ENCODE results near the gene MAVS. TPM values are rescaled to one million over a fixed set of nuclear protein-coding genes. Genes with fewer than 3 reads are reported as not detected.
A peak's percentile ranks its signal among the peaks of the same experiment; 100 is the strongest.

MAVS gene
- total RNA-seq, 1 experiment from 2014 or later: 38.7 TPM

DNA sequence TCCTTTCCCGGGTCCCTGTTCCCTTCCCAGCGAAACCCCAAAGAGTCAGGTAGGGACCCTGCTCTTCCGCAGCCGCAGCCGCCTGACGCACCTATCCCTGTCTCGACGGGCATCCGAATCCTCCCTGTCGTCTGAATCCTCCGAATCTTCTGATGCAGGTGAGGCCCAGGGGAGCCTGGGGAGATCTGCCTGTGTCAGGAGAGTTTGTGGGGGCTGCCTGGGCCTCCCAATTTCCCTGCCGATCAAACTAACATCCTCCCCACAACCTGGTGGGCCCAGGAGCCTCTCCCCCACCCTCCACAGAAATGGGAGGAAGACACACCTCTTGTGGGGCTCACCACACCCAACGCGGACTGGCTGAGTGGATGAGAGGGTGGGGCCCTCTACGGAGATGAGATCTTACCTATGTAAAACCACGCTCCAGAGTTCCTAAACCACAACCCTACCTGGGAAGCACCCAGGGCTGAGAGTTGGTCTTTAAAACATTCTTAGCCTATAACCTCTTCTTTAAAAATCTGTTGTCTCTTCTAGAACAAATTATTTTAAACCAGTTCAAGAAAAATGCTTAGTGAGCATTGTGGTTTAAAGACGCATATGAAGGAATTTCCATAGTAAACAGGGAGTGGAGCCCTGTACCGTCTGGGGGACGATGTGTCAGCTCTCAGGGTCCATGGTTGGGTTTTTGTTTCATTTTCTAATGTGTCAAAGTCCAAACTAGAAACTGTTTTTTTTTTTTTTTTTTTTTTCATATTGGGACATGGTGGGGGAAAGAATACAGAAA lies 48.9 kb upstream of the MAVS start:
- Histone ChIP-seq H3K9ac (ENCODE audit: low read length) (peak overlapping the region; percentile 95), H3K27me3 (ENCODE audit: low read length) (no peaks in the 10 kb centered on the region), H3K9me3 (ENCODE audit: low read length) (no peaks in the 10 kb centered on the region), H3K4me3 (ENCODE audit: low read length) (peak overlapping the region; percentile 99), H3F3A (ENCODE audit: low read length, unreplicated experiment) (no peaks in the 10 kb centered on the region), H3K4me2 (ENCODE audit: low read length) (peak overlapping the region; percentile 98), H3K79me2 (ENCODE audit: low read length) (peaks cover 53% of the 10 kb centered on the region), H3K27ac (ENCODE audit: low read length) (peak overlapping the region; percentile 64), H3K4me1 (ENCODE audit: insufficient read depth, low read length) (peaks cover 26% of the 10 kb centered on the region), H3K9me2 (replicated peaks; ENCODE audit: low read length) (no peaks in the 10 kb centered on the region), H2AFZ (ENCODE audit: low read length) (no peak overlapping the region), H3K36me3 (ENCODE audit: low read depth, low read length) (peaks cover 49% of the 10 kb centered on the region), H4K20me1 (ENCODE audit: low read length) (no peaks in the 10 kb centered on the region)
- no TSS peak for BruUV-seq (replicated peaks)
- no peak for TF ChIP-seq EZH2phosphoT487 (IDR thresholded peaks at IDR 0.05; ENCODE audit: borderline replicate concordance, low read length)
- TF ChIP-seq, protein P1, sequence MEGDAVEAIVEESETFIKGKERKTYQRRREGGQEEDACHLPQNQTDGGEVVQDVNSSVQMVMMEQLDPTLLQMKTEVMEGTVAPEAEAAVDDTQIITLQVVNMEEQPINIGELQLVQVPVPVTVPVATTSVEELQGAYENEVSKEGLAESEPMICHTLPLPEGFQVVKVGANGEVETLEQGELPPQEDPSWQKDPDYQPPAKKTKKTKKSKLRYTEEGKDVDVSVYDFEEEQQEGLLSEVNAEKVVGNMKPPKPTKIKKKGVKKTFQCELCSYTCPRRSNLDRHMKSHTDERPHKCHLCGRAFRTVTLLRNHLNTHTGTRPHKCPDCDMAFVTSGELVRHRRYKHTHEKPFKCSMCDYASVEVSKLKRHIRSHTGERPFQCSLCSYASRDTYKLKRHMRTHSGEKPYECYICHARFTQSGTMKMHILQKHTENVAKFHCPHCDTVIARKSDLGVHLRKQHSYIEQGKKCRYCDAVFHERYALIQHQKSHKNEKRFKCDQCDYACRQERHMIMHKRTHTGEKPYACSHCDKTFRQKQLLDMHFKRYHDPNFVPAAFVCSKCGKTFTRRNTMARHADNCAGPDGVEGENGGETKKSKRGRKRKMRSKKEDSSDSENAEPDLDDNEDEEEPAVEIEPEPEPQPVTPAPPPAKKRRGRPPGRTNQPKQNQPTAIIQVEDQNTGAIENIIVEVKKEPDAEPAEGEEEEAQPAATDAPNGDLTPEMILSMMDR (conservative IDR thresholded peaks at IDR 0.05; ENCODE audit: low read depth, low read length): no peak
- no peak for TF ChIP-seq EZH2 (IDR thresholded peaks at IDR 0.05; ENCODE audit: low read length, unreplicated experiment)
- intact Hi-C loops (cut with micrococcal nuclease): loop anchor here (2.0 kb wide), 1 partner anchor 23 kb away; the partner anchor contains the start of gene AP5S1
- POLR2A ChIA-PET (ENCODE audit: unreplicated experiment): no interaction called here
- CTCF ChIA-PET: interaction anchor here (0.6 kb wide), 1 partner anchor 52 kb away, joined by 5 read pairs; no protein-coding TSS in a partner anchor
- peak; percentile 20 for ATAC-seq
- DNase-seq: peak; percentile 60

- H3K9me2 ChIP-seq (replicated peaks; ENCODE audit: low read length): no peaks in the 10 kb centered on the region
- peak overlapping the region; percentile 95 for H3K9ac ChIP-seq (ENCODE audit: low read length)
- H3K79me2 ChIP-seq (ENCODE audit: low read length): peaks cover 53% of the 10 kb centered on the region
- peaks cover 55% of the 10 kb centered on the region for H3K36me3 ChIP-seq (ENCODE audit: low read depth, low read length)
- DNase-seq (no peak), ATAC-seq (no peak)
- no peaks in the 10 kb centered on the region for H3F3A ChIP-seq (ENCODE audit: low read length, unreplicated experiment)
- peak overlapping the region; percentile 64 for H3K27ac ChIP-seq (ENCODE audit: low read length)
- CTCF ChIA-PET: no interaction called here
- POLR2A ChIA-PET (ENCODE audit: unreplicated experiment): no interaction called here
- peak overlapping the region; percentile 98 for H3K4me2 ChIP-seq (ENCODE audit: low read length)
- H3K27me3 ChIP-seq (ENCODE audit: low read length): no peaks in the 10 kb centered on the region
- no TSS peak for BruUV-seq (replicated peaks)
- no peaks in the 10 kb centered on the region for H4K20me1 ChIP-seq (ENCODE audit: low read length)
- intact Hi-C loops (cut with micrococcal nuclease): no loop called here
- no peak for TF ChIP-seq EZH2 (IDR thresholded peaks at IDR 0.05; ENCODE audit: low read length, unreplicated experiment)
- TF ChIP-seq, protein P1 (conservative IDR thresholded peaks at IDR 0.05; ENCODE audit: low read depth, low read length): no peak
- no peak for TF ChIP-seq EZH2phosphoT487 (IDR thresholded peaks at IDR 0.05; ENCODE audit: borderline replicate concordance, low read length)
- H3K9me3 ChIP-seq (ENCODE audit: low read length): no peaks in the 10 kb centered on the region
- H3K4me3 ChIP-seq (ENCODE audit: low read length): peak overlapping the region; percentile 99; the same call in 1 of the 2 replicates
- H2AFZ ChIP-seq (ENCODE audit: low read length): no peak overlapping the region
- H3K4me1 ChIP-seq (ENCODE audit: insufficient read depth, low read length): peaks cover 26% of the 10 kb centered on the region
These were observed 48.3 kb upstream of the MAVS start for GRCh38 chr20:3798373-3798768.

- TF ChIP-seq, protein P1 (conservative IDR thresholded peaks at IDR 0.05; ENCODE audit: low read depth, low read length): no peak
- TF ChIP-seq EZH2 (IDR thresholded peaks at IDR 0.05; ENCODE audit: low read length, unreplicated experiment): no peak
- no peak for TF ChIP-seq EZH2phosphoT487 (IDR thresholded peaks at IDR 0.05; ENCODE audit: borderline replicate concordance, low read length)
- no peak for DNase-seq
- H3K9ac ChIP-seq (ENCODE audit: low read length): no peak overlapping the region
- H2AFZ ChIP-seq (ENCODE audit: low read length): no peak overlapping the region
- no peak overlapping the region for H3K27ac ChIP-seq (ENCODE audit: low read length)
- H3F3A ChIP-seq (ENCODE audit: low read length, unreplicated experiment): no peaks in the 10 kb centered on the region
- H4K20me1 ChIP-seq (ENCODE audit: low read length): no peaks in the 10 kb centered on the region
- H3K4me3 ChIP-seq (ENCODE audit: low read length): 0 out of 2 replicates have a peak overlapping the region, but pooled peaks have one; percentile 3
- peaks cover 26% of the 10 kb centered on the region for H3K4me1 ChIP-seq (ENCODE audit: insufficient read depth, low read length)
- peak overlapping the region; percentile 98 for H3K4me2 ChIP-seq (ENCODE audit: low read length)
- intact Hi-C loops (cut with micrococcal nuclease): no loop called here
- H3K9me2 ChIP-seq (replicated peaks; ENCODE audit: low read length): no peaks in the 10 kb centered on the region
- ChIA-PET CTCF (no interaction called here), POLR2A (ENCODE audit: unreplicated experiment) (no interaction called here)
- BruUV-seq (replicated peaks): no TSS peak
- H3K9me3 ChIP-seq (ENCODE audit: low read length): no peaks in the 10 kb centered on the region
- no peaks in the 10 kb centered on the region for H3K27me3 ChIP-seq (ENCODE audit: low read length)
- H3K36me3 ChIP-seq (ENCODE audit: low read depth, low read length): peaks cover 60% of the 10 kb centered on the region
- ATAC-seq: no peak
- H3K79me2 ChIP-seq (ENCODE audit: low read length): peaks cover 53% of the 10 kb centered on the region
These were observed 47.8 kb upstream of the MAVS start for GRCh38 chr20:3798908-3799248.
